ENCODE data around the gene CABP7.

CABP7 gene

GRCh38 chr22:29693161-29693560 is 26.6 kb upstream of the CABP7 start:
- no peak for TF ChIP-seq CTCF (IDR thresholded peaks at IDR 0.05; ENCODE audit: low read depth, low read length, missing control alignments)
- no peak for DNase-seq (ENCODE audit: low read depth)
- in situ Hi-C loops (cut with HindIII; ENCODE audit: low sequenced_read_pairs), result no loop called here
- no peak overlapping the region for H3K4me3 ChIP-seq (ENCODE audit: low read depth, low read length)

- in situ Hi-C loops (cut with HindIII; ENCODE audit: low sequenced_read_pairs), result no loop called here
- no peak overlapping the region for H3K4me3 ChIP-seq (ENCODE audit: low read depth, low read length)
- no peak for TF ChIP-seq CTCF (IDR thresholded peaks at IDR 0.05; ENCODE audit: low read depth, low read length, missing control alignments)
- no peak for DNase-seq (ENCODE audit: low read depth)
Measured at GRCh38 chr22:29693671-29694070, 26.1 kb upstream of the CABP7 start.

GRCh38 chr22:29695129-29695926 is 24.5 kb upstream of the CABP7 start:
- no peak for TF ChIP-seq CTCF (IDR thresholded peaks at IDR 0.05; ENCODE audit: low read depth, low read length, missing control alignments)
- H3K4me3 ChIP-seq (ENCODE audit: low read depth, low read length), result no peak overlapping the region
- DNase-seq (ENCODE audit: low read depth), result no peak
- in situ Hi-C loops (cut with HindIII; ENCODE audit: low sequenced_read_pairs), result no loop called here

GRCh38 chr22:29697853-29698598 is 21.8 kb upstream of the CABP7 start:
- TF ChIP-seq CTCF (IDR thresholded peaks at IDR 0.05; ENCODE audit: low read depth, low read length, missing control alignments), result no peak
- no peak overlapping the region for H3K4me3 ChIP-seq (ENCODE audit: low read depth, low read length)
- in situ Hi-C loops (cut with HindIII; ENCODE audit: low sequenced_read_pairs), result no loop called here
- no peak for DNase-seq (ENCODE audit: low read depth)

GRCh38 chr22:29700206-29700899 is 19.4 kb upstream of the CABP7 start:
- in situ Hi-C loops (cut with HindIII; ENCODE audit: low sequenced_read_pairs), result no loop called here
- no peak for TF ChIP-seq CTCF (IDR thresholded peaks at IDR 0.05; ENCODE audit: low read depth, low read length, missing control alignments)
- no peak for DNase-seq (ENCODE audit: low read depth)

GRCh38 chr22:29700900-29701154 is 19.0 kb upstream of the CABP7 start:
- H3K4me3 ChIP-seq (ENCODE audit: low read depth, low read length), result no peak overlapping the region
- in situ Hi-C loops (cut with HindIII; ENCODE audit: low sequenced_read_pairs), result no loop called here
- TF ChIP-seq CTCF (IDR thresholded peaks at IDR 0.05; ENCODE audit: low read depth, low read length, missing control alignments), result no peak
- DNase-seq (ENCODE audit: low read depth), result no peak

More at GRCh38 chr22:29700206-29700899, 19.4 kb upstream of the CABP7 start:
- no peak overlapping the region for H3K4me3 ChIP-seq (ENCODE audit: low read depth, low read length)
